Endometrial microvascular endothelial cells (primary cell): ENCODE measurements around the gene ELP4. TPM values are rescaled to one million over a fixed set of nuclear protein-coding genes. Genes with fewer than 3 reads are reported as not detected.

Experiments
- in situ Hi-C: cut with HindIII; loops from 2 replicates; pipeline ENCODE4 v1.10.0; 2017; ENCODE audit warnings: low sequenced_read_pairs, low pct_unique_long_range_greater_than_20kb; ENCODE audit errors: inconsistent ontology term
- total RNA-seq: library from RNA; depleted of rRNA; stranded (reverse); fragments of >200 nt; gene quantifications from one replicate; pipeline ENCODE4 v1.2.3, GENCODE V29; 2015; ENCODE audit errors: inconsistent ontology term

ELP4 gene
- total RNA-seq, 1 donor from 2014 or later = 23.6 TPM

DNA sequence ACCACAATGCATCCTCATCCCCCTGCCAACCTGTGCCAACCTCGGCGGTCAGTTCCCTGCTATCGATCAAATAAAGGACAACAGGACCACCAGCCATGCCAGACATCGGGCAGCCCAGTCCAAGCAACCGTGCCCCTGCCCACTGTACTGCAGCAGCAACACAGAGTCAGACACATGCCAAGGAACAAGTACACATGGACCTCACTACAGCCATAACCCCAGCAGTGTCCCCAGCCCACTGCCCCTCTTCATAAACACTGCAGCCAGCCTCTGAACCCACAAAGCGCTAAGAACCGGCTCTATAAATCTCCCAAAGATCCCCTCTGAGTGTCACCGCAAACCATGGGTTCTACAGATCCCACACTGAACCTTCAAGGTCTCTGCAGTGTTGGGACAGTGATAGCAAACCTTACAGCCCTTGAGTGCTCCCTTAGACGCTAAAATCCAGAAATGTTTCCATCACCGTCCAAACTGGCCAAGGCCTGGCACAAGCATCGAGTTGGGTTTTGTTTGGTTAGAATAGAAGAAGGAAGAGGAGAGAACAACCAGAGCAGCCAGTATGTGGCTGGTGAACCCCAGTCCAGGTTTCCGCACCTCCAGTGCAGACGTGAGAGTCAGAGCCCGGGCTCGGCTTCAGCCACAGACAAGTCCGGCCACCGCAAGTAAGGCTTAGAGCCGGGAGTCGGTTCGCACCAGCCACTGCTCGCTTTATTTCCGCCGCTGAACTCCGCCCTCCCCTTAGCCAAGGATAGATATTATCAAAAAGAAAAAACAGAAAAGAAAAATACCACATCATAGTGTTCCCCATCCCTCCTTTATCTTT is 293.6 kb downstream of the ELP4 start:
- in situ Hi-C loops = loop anchor here (25.0 kb wide), 1 partner anchor 291 kb away; the partner anchor contains the start of genes ELP4 and IMMP1L

DNA sequence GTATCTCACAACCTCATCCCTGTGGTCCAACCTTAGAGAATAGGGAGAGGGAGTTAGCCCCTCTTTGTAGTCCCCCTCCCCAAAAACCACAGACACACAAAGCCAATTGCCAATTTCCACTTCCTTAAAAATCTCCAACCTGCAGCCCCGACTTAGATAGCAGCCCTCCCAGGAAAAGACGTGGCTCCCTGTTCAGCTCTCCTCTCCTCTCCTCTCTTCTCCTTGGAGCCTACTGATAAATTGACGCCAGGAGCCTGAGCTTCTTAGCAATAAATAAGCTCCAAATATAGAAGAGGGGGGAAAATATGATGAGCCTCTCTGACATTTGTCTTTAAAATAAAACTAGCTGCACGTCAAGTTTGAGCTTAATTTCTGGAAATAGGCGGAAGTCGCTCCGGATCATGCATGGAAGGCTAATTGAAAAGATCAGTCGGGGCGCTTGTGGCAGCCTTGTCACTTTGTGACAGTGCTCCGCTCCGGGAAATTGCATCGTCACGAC is 294.3 kb downstream of the ELP4 start:
- in situ Hi-C loops = loop anchor here (25.0 kb wide), 1 partner anchor 292 kb away; the partner anchor contains the start of genes ELP4 and IMMP1L

DNA sequence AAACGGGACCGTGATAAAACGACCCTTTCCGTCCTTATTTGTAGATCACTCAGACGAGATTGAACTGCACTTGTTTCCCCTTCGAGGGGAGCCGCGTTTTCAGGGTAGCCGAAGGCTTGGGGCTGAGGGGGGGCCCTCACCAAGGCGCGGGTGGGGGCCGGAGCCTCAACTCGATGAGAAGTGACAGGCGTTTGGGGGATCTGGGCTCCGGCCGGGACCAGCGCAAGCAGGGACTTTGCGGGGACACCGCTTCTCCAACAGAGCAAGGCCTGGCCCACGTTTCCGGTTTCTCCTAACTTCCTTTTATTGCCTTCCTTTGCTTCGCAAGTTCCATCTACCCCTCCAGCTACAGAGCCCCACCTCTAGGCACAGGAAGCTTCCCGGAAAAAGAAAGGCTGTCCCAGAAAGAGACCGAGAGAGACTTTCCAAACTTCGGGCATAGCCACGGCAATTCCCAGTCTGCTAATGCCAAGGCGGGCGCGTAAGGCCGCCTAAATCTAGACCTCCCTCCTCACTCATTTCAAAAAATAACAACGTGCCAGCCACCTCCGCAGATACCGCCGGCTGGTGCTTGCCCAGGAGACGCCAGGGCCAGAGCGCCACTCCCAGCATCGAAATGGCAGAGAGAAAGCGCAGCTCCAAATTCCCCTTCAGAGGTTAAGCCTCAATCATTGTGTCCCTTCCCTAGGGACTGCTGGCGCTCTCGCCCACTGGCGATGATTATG is 294.9 kb downstream of the ELP4 start:
- in situ Hi-C loops = loop anchor here (25.0 kb wide), 1 partner anchor 292 kb away; the partner anchor contains the start of genes ELP4 and IMMP1L

DNA sequence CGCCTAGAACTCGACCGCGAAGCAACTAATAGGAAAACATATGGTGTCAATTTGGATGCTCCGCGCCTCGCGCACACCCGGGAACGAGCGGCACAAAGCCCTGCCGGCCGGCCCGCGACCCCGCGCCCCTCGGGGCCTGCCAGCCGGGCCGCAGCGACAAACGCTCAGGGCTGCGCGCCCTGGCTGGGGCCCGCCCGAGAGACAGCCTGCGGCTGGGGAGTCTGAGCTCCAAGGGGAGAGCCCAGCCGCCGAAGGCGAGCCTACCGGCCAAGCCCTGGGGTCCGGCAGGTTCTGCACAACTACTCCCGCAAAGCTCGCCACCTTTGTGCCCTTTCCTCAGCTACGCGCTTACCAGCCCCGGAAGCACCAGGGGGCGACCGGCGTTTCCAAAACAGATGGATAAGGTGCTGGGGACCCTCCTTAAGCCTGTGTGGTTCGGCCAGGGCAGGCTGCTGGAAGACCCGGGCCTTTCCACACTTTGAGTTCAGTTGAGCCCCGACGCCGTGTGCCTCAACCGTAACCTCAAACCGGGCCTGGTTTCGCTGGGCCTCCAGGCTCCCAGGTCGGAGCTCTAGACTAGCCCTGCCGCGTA is 295.6 kb downstream of the ELP4 start:
- in situ Hi-C loops = loop anchor here (25.0 kb wide), 1 partner anchor 293 kb away; the partner anchor contains the start of genes ELP4 and IMMP1L

DNA sequence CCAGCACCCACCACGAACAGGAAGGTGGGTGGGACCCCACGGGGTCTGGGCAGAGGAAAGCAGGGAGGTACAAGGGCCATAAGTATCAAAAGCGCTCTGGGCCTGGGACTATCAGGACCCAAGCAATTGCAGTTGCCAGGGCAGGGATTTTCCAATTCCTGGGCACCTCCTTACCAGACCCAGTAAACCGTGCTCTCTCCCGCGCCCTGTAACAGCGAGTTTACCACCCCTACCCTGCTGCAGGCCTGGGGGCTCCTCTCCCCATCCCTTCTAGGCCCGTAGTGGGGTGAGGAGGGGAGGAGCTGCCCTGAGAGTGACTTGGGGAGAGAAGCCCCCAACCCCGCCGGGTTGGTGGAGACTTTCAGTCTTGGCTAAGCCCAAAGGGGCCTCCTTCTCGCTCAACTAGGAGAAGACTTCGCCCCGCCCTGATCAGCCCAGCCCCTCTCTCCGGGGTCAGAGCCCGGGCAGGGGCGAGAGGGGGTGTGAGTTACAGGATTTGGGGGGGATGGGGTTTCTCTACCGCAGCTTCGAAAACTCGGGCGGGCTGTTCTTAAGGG is 296.1 kb downstream of the ELP4 start:
- in situ Hi-C loops = loop anchor here (25.0 kb wide), 1 partner anchor 293 kb away; the partner anchor contains the start of genes ELP4 and IMMP1L

DNA sequence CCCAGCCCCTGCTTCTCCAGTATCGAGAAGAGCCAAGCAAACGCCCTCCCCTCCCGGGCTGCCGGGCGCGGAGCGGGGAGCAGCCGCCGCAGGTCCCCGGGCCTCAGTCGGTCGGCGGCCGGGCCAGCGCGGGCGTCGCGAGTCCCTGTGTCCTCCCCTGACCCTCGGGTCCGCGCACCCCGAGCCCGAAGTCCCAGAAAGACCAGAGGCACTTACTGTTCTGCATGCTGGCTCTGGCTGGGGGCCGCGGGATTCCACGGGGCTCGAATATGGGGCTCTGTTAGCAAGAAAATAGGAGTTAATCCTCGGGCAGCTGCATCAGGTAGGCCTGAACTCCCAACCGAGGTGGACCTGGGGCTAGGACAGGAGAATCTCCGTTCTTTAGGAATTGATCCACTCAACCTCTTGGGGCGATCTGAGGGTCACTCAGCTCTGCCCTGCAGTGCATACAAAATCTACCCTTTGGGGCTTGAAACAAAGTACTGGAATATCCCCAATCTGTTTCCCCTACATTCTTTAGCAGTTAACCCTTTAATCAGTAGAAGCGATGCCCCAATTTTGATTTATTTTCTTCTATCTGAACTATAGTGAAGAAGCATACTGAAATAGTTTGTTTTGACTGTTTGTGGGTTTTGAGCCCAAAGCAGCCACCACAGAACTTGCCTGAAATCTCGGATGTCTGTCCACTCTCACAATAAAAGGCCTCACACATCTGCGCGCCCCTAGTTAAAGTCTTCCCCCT is 296.8 kb downstream of the ELP4 start:
- in situ Hi-C loops = loop anchor here (25.0 kb wide), 1 partner anchor 294 kb away; the partner anchor contains the start of genes ELP4 and IMMP1L

DNA sequence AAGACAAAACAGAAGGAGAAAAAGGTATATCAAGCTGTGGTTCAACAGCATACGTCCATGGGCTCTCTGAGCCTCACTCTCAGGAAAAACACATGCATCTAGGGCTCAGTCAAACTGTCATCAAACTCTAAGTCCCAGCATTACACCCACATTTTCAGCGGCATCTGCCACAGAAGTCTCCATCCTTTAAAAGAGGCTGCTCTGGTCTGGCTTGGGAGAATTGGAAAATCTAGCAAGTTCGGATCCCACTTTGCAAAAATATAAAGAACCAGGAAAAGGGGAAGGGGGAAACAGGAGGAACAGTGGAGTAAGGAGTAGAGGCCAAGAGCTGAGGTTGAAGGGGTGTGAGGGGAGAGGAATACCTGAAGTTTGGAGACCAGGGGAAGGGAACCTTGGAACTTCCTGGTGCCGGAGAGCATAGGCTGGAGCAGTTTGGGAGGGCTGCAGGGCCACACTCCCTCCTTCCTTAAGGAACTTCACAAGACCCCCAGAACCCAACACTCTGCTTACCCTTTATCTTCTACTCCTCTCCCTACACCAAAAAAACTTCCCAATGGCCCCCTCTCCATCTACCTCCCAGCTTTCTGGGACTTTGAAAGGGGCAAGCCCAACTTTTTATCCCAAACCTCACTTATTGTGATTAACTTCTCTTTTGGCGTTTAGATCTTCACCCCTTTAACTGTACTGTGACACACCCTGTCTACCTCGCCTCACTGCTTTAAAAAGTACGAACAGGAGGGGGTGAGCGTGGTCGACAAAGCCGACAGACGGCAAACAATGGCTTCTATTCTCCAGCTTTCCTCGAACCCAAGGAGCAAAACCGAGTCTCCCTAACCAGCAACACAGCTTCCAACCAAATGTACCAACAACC is 297.6 kb downstream of the ELP4 start:
- in situ Hi-C loops = loop anchor here (25.0 kb wide), 1 partner anchor 295 kb away; the partner anchor contains the start of genes ELP4 and IMMP1L

DNA sequence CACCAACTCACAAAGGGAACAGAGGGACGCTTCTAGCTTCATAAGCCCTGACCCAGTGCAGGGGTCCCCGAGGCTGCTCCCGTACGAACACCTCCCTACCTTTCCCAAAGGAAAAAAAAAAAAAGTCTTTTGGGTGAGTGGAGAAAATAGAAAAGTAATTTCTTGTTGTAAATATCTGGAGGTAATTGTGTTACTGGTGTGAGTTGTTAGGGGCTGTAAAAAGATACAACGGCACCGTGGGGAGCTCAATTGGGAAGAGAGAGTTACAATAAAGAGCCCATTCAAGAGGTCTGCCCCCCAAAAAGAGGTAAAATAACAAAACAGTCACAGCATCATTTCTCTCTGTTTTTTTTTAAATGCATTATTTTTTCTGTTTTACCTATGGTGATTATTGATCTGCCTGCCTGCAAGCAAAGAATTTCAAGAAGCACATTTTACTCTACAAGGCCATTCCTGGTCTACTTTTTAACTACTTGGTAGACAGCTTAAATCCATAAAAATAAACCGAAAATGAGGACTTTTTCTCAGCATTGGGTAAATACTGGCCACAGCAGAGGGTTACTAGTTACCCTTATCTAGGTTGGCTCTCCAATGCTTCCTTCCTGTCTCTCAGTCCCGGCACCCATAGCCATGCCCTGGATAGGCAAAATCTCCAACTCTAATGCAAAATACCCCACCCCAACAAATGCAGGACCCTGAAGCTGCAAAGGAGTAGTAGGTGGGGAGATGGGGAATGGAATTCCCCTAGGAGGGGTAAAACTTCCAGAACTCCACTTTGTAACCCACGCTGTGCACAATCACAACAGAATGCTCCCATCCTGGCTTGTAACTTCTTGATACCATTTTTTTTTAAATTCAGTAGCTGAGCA is 298.5 kb downstream of the ELP4 start:
- in situ Hi-C loops = loop anchor here (25.0 kb wide), 1 partner anchor 296 kb away; the partner anchor contains the start of genes ELP4 and IMMP1L

DNA sequence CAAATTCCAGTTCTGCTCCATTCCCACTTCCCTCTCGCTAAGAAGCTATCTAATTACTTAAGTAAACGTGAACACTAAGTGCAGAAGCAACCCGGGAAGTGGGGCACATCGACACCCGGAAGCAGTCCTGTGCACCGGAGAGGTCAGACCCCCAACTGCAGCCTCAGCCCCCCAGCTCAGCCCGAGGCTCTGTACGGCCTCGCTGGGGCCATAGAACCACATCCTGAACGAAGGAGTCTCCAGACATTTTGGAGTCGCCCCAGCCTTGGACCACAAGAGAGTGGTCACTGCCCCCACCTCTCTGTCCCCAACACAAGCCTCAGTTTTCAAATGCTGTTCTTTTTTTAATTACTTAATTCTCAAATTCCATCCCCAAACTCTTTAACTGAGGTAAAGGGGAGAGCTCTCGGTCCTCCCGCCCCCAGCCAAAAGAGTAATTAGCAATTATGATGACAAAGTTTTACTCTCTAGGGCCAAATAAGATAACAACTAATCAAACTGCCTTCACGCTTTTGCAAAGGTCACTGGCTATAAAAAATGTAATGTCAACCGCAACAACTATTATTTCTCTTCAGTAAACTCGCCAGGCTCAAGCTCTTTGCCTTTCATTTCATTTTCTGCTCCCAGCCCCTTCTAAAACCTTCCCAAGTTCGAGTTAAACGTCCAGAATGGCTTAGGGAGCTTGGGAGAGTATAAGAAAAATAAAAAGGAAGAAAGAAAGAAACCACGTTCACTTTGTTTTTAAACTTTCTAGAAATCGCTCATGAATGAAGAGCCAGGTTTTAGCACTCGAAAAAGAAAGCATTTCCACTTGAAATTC is 299.4 kb downstream of the ELP4 start:
- in situ Hi-C loops = loop anchor here (25.0 kb wide), 1 partner anchor 297 kb away; the partner anchor contains the start of genes ELP4 and IMMP1L

DNA sequence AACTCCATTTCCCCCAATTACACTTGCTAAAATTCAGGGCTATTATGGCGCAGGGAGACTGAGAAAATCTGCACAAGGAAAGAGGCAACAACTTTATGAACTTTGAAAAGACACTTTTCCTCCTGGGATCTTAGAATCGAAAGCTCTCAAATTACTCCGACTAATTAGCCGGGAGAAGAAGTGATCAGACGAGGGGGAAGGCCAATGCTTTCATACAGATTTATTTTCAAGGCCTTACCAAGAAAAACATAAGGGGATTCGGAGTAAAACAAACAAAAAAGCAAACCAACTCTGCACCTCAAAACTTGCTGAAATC is 299.9 kb downstream of the ELP4 start:
- in situ Hi-C loops = loop anchor here (25.0 kb wide), 1 partner anchor 297 kb away; the partner anchor contains the start of genes ELP4 and IMMP1L

DNA sequence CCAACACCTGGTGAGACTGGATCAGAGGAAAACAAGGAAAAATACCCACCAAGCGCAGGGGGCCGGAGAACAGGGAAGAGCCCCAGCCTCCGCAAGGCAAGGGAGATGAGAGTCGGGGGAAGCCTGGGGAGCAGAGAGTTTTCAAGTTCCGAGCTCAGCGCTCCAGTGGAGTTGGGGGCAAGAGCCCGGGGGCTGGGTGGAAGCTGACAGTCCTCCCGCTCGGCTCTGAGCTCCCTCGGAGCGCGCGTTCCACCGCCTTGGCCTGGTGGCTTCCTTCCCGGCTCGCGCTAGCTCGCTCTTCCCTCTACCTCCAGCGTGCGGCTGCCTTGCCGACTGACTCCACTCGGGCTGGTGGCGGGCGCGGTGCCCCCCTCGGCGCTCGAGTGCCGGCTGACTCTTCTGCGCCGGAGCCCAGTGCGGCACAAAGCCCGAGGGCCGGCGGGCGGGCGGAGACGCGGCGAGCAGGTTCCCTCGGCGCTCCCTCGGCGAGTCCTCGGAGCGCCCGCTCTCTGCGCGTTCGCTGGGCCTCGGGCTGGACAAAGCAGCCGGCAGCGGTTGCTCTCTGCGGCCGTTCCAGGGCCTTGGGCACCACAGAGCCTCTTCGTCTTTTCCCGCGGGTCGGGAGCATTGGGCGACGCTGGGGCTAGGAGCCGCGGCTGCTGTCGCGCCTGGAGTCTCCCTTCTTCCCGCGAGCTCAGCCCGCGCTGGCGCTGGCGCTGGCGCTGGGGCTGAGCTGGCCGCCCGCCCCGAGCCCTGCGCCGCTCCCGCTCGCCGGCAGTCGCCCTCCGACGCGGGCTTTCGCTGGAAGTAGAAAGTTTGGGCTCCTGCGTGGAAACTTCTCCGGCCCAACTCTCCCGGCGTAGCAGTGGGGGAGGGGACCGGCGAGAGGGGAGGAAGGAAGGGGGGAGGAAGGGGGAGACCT is 300.6 kb downstream of the ELP4 start:
- in situ Hi-C loops = loop anchor here (25.0 kb wide), 1 partner anchor 298 kb away; the partner anchor contains the start of genes ELP4 and IMMP1L

DNA sequence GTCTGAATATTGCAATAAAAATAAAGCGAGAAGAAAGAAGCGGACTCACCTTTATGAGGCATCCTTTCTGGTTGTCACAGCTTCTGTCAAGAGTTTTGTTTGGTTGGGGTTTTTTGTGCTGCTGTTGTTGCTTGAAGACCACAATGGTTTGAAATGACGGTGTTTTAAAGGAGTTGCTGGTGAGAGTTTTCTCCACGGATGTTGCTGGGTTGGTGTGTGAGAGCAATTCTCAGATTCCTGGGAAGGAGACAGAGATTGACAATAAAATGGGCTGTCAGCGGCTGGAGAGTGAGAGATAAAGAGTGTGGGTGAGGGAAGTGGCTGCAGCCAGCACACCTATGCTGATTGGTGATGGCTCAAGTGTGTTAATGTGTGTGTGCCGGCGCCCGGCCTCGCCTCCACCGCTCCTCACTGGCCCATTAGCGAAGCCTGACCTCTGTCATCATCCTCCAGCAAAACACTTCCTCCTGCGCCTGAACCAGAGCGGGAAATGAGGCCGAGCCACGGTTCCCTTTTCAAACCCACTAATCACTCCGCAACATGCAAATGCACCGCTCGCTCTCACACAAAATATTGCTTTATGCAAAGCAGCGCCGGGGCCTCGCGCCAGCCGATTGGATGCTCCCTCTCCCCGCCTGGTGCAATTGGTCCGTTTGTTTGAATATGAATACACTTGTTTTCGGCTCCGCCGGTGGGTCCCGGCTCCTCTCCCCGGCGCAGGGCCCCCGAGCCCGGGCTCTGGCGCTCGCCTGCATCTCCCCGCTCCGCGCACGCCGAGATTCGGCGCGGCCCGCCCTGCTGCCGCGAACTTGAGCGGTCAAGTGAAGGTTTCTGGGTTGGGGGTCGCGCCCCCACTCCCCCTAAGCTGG is 301.4 kb downstream of the ELP4 start, which contains the start of gene PAX6:
TSS of gene PAX6 (minus strand) at position 544 of the 869 bp plus-strand sequence. CDS start 4,911 bp downstream, outside the sequence.
- in situ Hi-C loops = loop anchor here (25.0 kb wide), 1 partner anchor 299 kb away; the partner anchor contains the start of genes ELP4 and IMMP1L
